ENCODE measurements around the gene TSPAN1.

Gene TSPAN1, protein sequence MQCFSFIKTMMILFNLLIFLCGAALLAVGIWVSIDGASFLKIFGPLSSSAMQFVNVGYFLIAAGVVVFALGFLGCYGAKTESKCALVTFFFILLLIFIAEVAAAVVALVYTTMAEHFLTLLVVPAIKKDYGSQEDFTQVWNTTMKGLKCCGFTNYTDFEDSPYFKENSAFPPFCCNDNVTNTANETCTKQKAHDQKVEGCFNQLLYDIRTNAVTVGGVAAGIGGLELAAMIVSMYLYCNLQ

GRCh38 chr1:46174448-46175231, at the start of gene TSPAN1:
Gene TSPAN1, plus strand, starts transcription at chr1:46175087. Its CDS starts 6,021 bp downstream, at chr1:46181108.
- no peak for DNase-seq (ENCODE audit: low read depth in 2 of 2)

GRCh38 chr1:46128344-46128743, 46.5 kb upstream of the TSPAN1 start:
- DNase-seq (ENCODE audit: low read depth in 2 of 2), result no peak

DNA sequence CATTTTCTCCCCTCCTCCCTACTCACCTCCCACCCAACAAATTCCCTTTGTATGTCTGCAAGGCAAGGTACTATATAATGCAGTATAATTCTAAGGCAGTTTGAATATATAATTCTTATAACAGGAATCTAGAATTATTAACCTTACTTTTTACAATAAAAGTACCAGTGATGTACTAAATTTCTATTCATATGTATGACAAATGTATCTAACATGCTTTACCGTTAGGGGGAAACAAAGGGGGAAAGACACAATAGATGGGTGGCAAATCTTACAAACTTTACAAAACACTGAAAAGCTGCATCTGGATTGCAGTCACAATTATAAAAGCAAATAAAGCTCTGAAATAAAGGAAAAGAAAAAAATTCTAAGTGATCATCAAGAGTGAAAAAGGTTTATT, 44.8 kb upstream of the TSPAN1 start:
- no peak for DNase-seq (ENCODE audit: low read depth in 2 of 2)

DNA sequence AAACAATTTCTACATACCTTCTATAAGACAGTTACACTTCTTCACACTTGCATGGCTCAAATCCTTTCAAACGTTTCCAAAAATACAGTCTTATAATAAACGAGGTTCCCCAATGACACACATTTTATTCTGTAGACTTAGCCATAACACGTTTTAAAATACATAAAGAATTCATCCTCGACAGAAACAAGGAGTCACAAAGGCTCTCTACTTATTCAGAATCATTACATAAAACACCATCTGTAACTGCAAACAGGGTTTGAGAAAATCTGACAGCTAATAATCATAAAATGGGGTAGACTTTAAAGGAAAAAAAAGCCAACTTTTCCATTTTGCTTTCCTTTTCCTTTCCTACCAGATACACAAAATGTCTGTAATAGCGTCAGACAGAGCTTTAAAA, 44.3 kb upstream of the TSPAN1 start:
- no peak for DNase-seq (ENCODE audit: low read depth in 2 of 2)

GRCh38 chr1:46131093-46131492, 43.8 kb upstream of the TSPAN1 start:
- no peak for DNase-seq (ENCODE audit: low read depth in 2 of 2)

- peak in 1 of 2 donors; percentile 19 for DNase-seq (ENCODE audit: low read depth in 2 of 2)
These were observed 43.0 kb upstream of the TSPAN1 start for GRCh38 chr1:46131712-46132528.

- DNase-seq (ENCODE audit: low read depth in 2 of 2), result peak; percentile 87 to 88
These were observed 42.2 kb upstream of the TSPAN1 start, which contains the start of gene PIK3R3 for GRCh38 chr1:46132529-46133180. Gene PIK3R3, minus strand, starts transcription at chr1:46132629. Its CDS starts 677 bp downstream, at chr1:46131952.

DNA sequence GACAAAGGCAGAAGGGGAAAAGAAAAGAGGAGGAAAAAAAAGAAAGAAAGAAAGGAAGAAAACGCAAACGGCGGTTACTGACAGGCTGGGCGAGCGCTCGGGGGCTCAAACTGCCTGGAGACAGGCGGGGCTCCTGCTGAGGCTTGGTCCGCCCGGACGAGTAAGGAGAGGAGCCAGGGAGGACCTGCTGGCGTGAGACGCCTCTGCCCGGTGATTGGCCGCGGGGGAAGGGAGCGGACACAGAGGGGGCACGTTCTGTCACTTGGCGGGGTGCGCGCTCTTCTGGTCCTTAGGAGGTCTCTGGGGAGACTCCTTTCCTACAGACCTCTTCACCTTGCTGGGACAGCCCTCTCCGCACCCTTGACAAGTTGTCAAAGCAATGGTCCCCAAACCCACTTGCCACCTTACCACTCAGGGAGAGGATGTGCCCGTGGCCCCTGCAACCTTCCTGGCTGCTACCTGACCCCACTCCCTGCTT, 41.7 kb upstream of the TSPAN1 start:
- DNase-seq (ENCODE audit: low read depth in 2 of 2), result peak; percentile 22 to 33

GRCh38 chr1:46133781-46134350, 41.0 kb upstream of the TSPAN1 start:
- no peak for DNase-seq (ENCODE audit: low read depth in 2 of 2)

- DNase-seq (ENCODE audit: low read depth in 2 of 2), result no peak
These were observed 40.1 kb upstream of the TSPAN1 start for GRCh38 chr1:46134660-46135331.

GRCh38 chr1:46136711-46137110, 38.2 kb upstream of the TSPAN1 start:
- DNase-seq (ENCODE audit: low read depth in 2 of 2), result no peak

DNA sequence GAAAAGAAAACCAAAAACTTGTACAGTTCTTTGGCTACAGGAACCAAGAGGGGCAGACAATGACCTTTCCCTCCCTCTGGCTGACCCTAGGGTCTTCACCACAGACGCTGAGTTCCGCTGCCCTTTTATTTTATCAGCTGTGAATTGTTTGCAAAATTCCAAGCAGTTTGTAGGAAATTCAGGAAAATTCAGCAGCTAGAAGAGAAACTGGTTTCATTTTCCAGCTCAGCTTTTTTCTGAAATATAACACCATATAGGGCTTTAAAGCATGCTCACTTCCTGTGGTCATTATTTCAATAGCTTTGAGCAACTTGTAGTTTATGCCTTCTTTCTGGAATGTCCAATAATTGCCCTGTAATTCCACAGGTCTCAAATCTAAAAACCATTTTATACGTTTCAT, 37.0 kb upstream of the TSPAN1 start:
- no peak for DNase-seq (ENCODE audit: low read depth in 2 of 2)

DNA sequence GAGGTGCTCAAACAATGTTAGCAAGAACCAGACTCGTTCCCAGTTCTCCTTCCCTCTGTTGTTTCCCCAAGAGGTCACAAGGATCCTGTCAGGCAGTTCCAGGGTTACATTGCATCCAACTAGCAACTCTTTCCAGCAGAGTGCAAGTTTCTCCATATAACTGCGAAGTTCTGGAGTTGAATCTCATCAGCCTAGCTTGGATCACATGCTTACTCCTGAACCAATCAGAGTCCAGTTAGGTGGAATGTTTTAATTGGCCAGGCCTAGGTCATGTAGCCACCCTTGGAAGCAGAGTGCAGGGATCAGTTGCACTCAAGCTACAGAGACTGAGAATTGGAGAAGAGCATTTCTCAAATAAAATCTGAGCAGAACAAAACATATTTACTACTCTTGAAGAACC, 26.6 kb upstream of the TSPAN1 start:
- DNase-seq (ENCODE audit: low read depth in 2 of 2), result no peak

DNA sequence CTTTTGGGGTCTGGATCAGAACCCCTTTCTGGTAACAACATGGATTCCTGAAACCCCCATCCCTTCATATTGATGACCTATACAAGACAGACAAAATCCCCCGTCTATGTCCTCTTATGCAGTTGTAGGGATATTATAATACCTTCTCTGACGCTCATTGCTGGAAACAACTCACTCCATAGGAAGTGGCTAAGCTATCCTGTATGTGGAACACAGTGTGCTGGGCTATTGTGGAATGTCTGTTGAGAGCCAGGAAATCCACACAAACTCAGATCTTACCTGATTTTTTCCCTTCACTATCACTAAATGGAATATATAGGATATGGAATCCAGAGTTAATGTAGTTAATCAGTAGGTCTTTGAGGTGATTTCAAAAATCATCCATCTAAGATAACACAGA, 24.8 kb upstream of the TSPAN1 start:
- no peak for DNase-seq (ENCODE audit: low read depth in 2 of 2)

GRCh38 chr1:46152016-46152415, 22.9 kb upstream of the TSPAN1 start:
- no peak for DNase-seq (ENCODE audit: low read depth in 2 of 2)

- DNase-seq (ENCODE audit: low read depth in 2 of 2), result no peak
These were observed 21.7 kb upstream of the TSPAN1 start for GRCh38 chr1:46153228-46153627.

GRCh38 chr1:46153732-46154131, 21.2 kb upstream of the TSPAN1 start:
- no peak for DNase-seq (ENCODE audit: low read depth in 2 of 2)

DNA sequence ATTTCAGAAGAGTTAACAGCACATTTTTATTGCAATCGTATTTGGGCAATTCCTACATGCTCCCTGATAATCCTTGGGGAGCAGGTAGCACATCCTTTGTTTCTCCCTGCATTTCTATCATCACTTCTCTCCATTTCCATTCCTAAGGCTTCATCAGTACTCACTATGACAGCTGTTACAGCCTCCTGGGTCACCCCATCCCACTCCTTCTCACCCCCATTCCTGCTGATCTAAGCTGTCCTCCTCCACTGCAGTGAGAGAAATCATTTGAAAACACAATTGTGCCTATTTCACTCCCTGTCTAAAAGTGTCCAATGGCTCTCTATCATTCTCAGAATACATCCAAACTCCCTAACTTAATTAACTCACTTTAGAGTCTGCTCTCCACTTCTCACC, 17.0 kb upstream of the TSPAN1 start:
- DNase-seq (ENCODE audit: low read depth in 2 of 2), result no peak

- DNase-seq (ENCODE audit: low read depth in 2 of 2), result no peak
These were observed 16.3 kb upstream of the TSPAN1 start for GRCh38 chr1:46158312-46159281.

DNA sequence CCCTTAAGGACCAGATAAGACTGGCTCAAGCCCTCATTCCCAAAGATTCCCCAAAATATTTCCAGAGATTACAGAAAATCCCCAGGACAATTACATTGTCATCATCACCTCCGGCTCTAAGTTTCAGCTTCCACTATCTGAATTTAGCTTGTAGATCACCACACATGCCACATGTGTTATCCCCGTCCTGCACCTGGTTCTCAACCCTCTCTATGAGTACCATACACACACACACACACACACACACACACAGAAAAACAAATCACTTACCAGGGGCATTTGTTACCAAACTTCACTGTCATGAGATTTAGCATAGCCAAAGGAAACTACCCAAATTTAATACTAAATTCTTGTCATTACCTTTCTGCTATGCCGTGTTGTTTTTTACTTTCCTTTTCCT, 15.4 kb upstream of the TSPAN1 start:
- no peak for DNase-seq (ENCODE audit: low read depth in 2 of 2)
